Panc1 (cell line): Measurements from ENCODE around the gene SEC11A. TPM values are rescaled to one million over a fixed set of nuclear protein-coding genes. Genes with fewer than 3 reads are reported as not detected.

Source experiments
- ATAC-seq: fragments of 200-7000 bp; cut with Tn5 transposase; 2 replicates; pipeline ENCODE4 v1.9.1; 2020; ENCODE audit warnings: mild to moderate bottlenecking, moderate library complexity
- BruUV-seq: library from RNA; stranded (reverse); fragments of 400-500 nt; replicated peaks from 2 replicates; lab custom pipeline; 2021; lab: Mats Ljungman, UMichigan
- CTCF ChIA-PET: fragments of 300-600 bp; sonication (Branson Sonifier 250); formaldehyde crosslinking; loops from one replicate; lab custom pipeline; 2022; ENCODE audit warnings: antibody characterized with exemption; lab: Charles Lee
- POLR2A ChIA-PET: fragments of 300-600 bp; sonication (Branson Sonifier 250); formaldehyde crosslinking; loops from one replicate; lab custom pipeline; 2022; ENCODE audit warnings: antibody characterized with exemption; lab: Charles Lee
- DNase-seq: peaks from one replicate; pipeline ENCODE4 v3.0.0-alpha.2; 2010; ENCODE audit warnings: low read depth, low spot score
- H3K27ac ChIP-seq: 2 replicates; pipeline ENCODE4 v1.5.1; 2011; ENCODE audit warnings: mild to moderate bottlenecking, low read length, inconsistent platforms
- H3K27me3 ChIP-seq: fragments of 200-500 bp; sonication (Bioruptor generic); 2 replicates; pipeline ENCODE4 v1.6.0; 2014; ENCODE audit warnings: low read length, inconsistent platforms; ENCODE audit not compliant: control insufficient read depth, insufficient read depth
- H3K36me3 ChIP-seq: fragments of 200-500 bp; sonication (Bioruptor generic); 2 replicates; pipeline ENCODE4 v1.5.1; 2014; ENCODE audit warnings: inconsistent platforms, mild to moderate bottlenecking, low read length, moderate library complexity; ENCODE audit not compliant: control insufficient read depth, insufficient read depth
- H3K4me1 ChIP-seq: 2 replicates; pipeline ENCODE4 v1.5.1; 2011; ENCODE audit warnings: inconsistent platforms, mild to moderate bottlenecking, low read length, moderate library complexity; ENCODE audit not compliant: control insufficient read depth, insufficient read depth
- H3K4me3 ChIP-seq, 2 experiments: 2 replicates each; pipeline ENCODE4 v1.5.1; 2011 to 2012; ENCODE audit warnings: low read depth in 2 of 2, low read length in 2 of 2, mild to moderate bottlenecking in 2 of 2, inconsistent platforms in 1 of 2, moderate library complexity in 1 of 2
- H3K9me3 ChIP-seq: fragments of 200-500 bp; sonication (Bioruptor generic); 2 replicates; pipeline ENCODE4 v1.5.1; 2014; ENCODE audit warnings: low read depth, mild to moderate bottlenecking, inconsistent platforms, low read length, moderate library complexity; ENCODE audit not compliant: control insufficient read depth, insufficient read depth
- POLR2AphosphoS5 ChIP-seq: IDR thresholded peaks from 2 replicates; pipeline ENCODE4 v1.6.1; 2012; ENCODE audit warnings: mild to moderate bottlenecking, low read depth, low read length, moderate library complexity
- SIN3A ChIP-seq: IDR thresholded peaks from 2 replicates; pipeline ENCODE4 v1.6.1; 2012; ENCODE audit warnings: low read depth, mild to moderate bottlenecking, low read length, moderate library complexity, borderline replicate concordance; ENCODE audit not compliant: insufficient read depth
- TCF7L2 ChIP-seq: IDR thresholded peaks from 2 replicates; pipeline ENCODE4 v1.6.1; 2011; ENCODE audit warnings: mild to moderate bottlenecking, low read depth, low read length, inconsistent platforms
- in situ Hi-C: cut with HindIII; loops from 2 replicates; pipeline ENCODE4 v1.10.0; 2016; ENCODE audit warnings: low sequenced_read_pairs, low pct_unique_long_range_greater_than_20kb
- intact Hi-C: fragments of 100-400 bp; cut with micrococcal nuclease; formaldehyde crosslinking; loops from one replicate; pipeline ENCODE4 v1.10.0; 2022; ENCODE audit not compliant: unreplicated experiment
- total RNA-seq: library from RNA; stranded (reverse); gene quantifications from one replicate; pipeline ENCODE4 v1.2.1, GENCODE V29; 2021; ENCODE audit not compliant: unreplicated experiment
- TF ChIP-seq, protein P1 (sequence below), 2 experiments: IDR thresholded peaks; 2 replicates each; pipeline ENCODE4 v1.6.1; 2011 to 2012; ENCODE audit warnings: low read depth in 2 of 2, control low read depth in 1 of 2, low read length in 1 of 2, mild to moderate bottlenecking in 1 of 2, moderate library complexity in 1 of 2; ENCODE audit not compliant: insufficient read depth in 1 of 2
- TF ChIP-seq, protein P2 (sequence below): fragments of 450-650 bp; IDR thresholded peaks from 2 replicates; pipeline ENCODE4 v1.5.1; 2017; ENCODE audit warnings: mild to moderate bottlenecking

The SEC11A gene
- total RNA-seq, 1 experiment from 2014 or later: 164 TPM

DNA sequence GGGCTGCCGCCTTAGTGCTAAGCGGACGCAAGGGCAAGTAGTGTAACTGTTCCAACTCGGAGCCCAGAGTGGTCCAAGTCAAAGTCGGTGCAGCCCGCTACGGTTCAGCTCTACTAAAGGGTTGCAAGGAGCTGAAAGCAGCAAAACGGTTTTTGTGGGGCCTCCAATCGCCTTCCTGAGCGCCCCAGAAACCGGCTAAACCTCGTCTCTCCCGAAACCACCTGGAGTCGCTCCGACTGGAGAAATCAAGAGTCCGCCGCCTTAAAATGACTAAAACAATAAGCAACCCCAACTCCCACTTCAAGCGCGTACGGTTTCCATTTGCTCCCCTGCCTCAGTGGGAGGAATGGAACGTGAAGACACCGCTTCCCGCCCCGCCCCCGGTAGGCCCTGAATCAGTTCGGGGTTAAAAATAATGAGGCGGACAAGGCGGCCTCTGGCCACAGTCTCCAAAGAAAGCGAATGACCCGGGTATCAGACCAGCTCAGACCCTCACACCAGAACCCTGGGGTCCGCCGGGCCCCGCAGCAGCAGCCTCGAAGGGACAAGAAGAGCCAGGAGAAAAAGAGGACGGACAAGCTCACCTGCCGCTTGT is 401 bp downstream of the SEC11A start:
- intact Hi-C loops: no loop called here
- CTCF ChIA-PET: no interaction called here

DNA sequence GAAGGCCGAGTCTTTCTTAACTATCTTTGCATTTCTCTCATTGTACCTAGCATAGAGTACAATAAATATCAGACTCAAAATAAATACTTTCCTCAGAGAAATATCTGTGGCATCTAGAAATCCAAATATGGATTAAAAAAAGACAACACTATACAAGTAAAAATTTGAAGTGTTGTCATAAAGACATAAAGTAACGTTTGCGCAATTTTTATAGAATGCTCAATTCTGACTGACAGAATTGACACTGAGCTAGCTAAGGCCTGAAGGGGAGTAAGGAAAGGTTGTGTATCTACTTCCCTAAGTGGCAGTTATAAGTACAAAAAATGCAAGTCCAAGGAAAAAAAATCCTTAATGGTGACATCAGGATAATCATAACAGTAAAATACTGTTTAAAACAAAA is 1.1 kb downstream of the SEC11A start:
- BruUV-seq: no TSS peak
- in situ Hi-C loops (no loop called here), intact Hi-C loops (no loop called here)
- Histone ChIP-seq H3K27ac (peak overlapping the region; percentile 93), H3K4me1 (peaks cover 6% of the 10 kb centered on the region), H3K4me3 (peak overlapping the region; percentile 82 to 92), H3K9me3 (no peaks in the 10 kb centered on the region), H3K27me3 (no peaks in the 10 kb centered on the region), H3K36me3 (peaks cover 4% of the 10 kb centered on the region)
- ChIA-PET POLR2A (interaction anchor here (0.5 kb wide), 1 partner anchor 30 kb away, joined by 3 read pairs; no protein-coding TSS in a partner anchor), CTCF (no interaction called here)
- DNase-seq: no peak
- TF ChIP-seq, protein P1, sequence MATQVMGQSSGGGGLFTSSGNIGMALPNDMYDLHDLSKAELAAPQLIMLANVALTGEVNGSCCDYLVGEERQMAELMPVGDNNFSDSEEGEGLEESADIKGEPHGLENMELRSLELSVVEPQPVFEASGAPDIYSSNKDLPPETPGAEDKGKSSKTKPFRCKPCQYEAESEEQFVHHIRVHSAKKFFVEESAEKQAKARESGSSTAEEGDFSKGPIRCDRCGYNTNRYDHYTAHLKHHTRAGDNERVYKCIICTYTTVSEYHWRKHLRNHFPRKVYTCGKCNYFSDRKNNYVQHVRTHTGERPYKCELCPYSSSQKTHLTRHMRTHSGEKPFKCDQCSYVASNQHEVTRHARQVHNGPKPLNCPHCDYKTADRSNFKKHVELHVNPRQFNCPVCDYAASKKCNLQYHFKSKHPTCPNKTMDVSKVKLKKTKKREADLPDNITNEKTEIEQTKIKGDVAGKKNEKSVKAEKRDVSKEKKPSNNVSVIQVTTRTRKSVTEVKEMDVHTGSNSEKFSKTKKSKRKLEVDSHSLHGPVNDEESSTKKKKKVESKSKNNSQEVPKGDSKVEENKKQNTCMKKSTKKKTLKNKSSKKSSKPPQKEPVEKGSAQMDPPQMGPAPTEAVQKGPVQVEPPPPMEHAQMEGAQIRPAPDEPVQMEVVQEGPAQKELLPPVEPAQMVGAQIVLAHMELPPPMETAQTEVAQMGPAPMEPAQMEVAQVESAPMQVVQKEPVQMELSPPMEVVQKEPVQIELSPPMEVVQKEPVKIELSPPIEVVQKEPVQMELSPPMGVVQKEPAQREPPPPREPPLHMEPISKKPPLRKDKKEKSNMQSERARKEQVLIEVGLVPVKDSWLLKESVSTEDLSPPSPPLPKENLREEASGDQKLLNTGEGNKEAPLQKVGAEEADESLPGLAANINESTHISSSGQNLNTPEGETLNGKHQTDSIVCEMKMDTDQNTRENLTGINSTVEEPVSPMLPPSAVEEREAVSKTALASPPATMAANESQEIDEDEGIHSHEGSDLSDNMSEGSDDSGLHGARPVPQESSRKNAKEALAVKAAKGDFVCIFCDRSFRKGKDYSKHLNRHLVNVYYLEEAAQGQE (IDR thresholded peaks at IDR 0.05; ENCODE audit: insufficient read depth in 1 of 2, low read depth in 2 of 2, low read length in 1 of 2): no peak
- TF ChIP-seq POLR2AphosphoS5: no peak
- no peak for ATAC-seq

More for the DNA sequence above, 401 bp downstream of the SEC11A start:
- Histone ChIP-seq H3K36me3 (peaks cover 4% of the 10 kb centered on the region), H3K4me1 (peaks cover 6% of the 10 kb centered on the region), H3K27ac (peak overlapping the region; percentile 93), H3K4me3 (peak overlapping the region; percentile 82 to 92), H3K9me3 (no peaks in the 10 kb centered on the region), H3K27me3 (no peaks in the 10 kb centered on the region)
- DNase-seq: no peak
- TF ChIP-seq, protein P1 (IDR thresholded peaks at IDR 0.05; ENCODE audit: insufficient read depth in 1 of 2, low read depth in 2 of 2, low read length in 1 of 2): no peak
- TF ChIP-seq TCF7L2: no peak
- no peak for TF ChIP-seq POLR2AphosphoS5
- TF ChIP-seq, protein P2, sequence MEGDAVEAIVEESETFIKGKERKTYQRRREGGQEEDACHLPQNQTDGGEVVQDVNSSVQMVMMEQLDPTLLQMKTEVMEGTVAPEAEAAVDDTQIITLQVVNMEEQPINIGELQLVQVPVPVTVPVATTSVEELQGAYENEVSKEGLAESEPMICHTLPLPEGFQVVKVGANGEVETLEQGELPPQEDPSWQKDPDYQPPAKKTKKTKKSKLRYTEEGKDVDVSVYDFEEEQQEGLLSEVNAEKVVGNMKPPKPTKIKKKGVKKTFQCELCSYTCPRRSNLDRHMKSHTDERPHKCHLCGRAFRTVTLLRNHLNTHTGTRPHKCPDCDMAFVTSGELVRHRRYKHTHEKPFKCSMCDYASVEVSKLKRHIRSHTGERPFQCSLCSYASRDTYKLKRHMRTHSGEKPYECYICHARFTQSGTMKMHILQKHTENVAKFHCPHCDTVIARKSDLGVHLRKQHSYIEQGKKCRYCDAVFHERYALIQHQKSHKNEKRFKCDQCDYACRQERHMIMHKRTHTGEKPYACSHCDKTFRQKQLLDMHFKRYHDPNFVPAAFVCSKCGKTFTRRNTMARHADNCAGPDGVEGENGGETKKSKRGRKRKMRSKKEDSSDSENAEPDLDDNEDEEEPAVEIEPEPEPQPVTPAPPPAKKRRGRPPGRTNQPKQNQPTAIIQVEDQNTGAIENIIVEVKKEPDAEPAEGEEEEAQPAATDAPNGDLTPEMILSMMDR: no peak
- TF ChIP-seq SIN3A: no peak
- POLR2A ChIA-PET: interaction anchor here (0.5 to 1.8 kb wide), 4 partner anchors 30 to 85 kb away, joined by 3 to 6 read pairs (median 4); no protein-coding TSS in a partner anchor
- BruUV-seq: no TSS peak
- in situ Hi-C loops: no loop called here
- peak; percentile 24 for ATAC-seq
